HG03442 (cell line): ENCODE results near the gene TTC12.

ENCODE experiments used
- ATAC-seq: cut with Tn5 transposase; IDR thresholded peaks from one replicate; pipeline ENCODE4 v1.9.1; 2021; ENCODE audit warnings: mild to moderate bottlenecking, moderate library complexity; ENCODE audit not compliant: unreplicated experiment

The TTC12 gene

GRCh38 chr11:113398669-113399430 is 84.5 kb downstream of the TTC12 start:
- no peak for ATAC-seq

DNA sequence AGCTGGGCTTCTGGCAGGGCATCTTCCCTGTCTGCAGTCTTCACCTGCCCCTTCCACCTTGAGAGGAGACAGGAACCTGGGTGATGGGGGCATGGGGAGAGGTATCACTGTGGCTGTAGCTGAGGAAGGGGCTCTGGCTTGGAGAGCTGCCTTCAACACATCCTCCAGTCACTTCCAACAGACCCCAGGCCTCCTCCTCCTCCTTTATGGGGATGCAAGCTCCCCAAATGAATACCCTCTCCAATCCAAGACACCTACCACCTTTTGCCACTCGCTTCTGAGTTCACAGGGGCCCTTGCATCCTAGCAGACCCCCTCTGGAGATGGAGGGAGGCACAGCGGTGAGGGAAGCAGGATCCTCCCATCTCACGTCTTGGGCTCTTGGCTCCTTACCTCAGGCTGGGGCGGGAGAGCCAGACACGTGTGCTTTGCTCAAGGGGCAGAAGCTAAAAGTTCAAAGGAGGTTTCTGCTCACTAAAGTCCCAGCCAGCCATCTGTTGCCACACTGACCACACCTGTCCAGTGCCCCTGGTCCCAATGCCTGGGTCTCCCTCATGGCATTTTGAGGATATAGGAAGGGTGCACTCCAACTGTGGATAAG is 86.3 kb downstream of the TTC12 start:
- no peak for ATAC-seq

DNA sequence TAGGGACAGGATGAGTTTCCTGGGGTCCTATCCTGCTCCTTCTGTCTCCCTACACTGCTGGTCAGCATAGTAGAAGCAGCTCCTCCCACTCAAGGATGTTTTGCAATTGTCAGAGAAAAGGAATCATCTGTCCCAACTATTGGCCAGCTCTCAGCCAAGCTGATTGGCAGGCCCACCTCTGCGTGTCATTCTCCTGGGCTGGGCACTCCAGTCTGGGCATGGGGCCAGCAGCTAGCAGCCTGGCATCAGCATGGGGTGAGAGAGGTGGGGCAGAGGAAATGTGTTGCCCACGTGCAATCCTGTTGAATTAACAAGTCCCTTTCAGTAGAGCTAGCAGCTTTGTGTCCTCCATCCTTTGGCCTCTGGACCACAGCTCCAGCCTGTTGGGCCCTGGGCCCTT is 87.3 kb downstream of the TTC12 start:
- ATAC-seq: no peak

DNA sequence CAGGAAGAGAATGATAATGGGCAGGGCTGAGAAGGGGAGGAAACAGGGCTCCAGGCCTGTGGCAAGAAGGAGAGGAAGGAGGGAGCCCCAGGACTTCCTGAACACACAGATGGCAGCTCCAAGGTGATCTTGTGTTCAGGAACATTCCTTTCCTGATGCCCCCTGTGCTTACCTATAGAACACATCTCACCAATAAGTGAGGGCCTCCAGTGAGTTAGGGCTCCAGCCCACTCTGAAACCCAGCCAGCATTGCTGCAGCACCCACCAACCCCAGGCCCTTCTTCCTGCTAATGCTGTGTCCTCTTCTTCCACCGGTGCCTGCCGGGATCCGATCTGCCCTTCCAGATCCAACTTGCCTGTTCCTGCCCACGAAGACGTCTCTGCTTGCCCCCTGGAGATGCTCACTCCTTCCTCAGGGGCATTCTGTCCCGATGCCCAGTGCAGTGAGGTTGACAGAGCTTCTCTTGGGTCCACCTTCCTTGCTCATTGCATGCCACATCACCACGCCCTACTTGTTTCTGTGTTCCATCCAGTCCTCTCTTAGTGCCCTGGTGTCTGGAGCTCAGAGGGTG is 90.6 kb downstream of the TTC12 start:
- ATAC-seq: no peak

- ATAC-seq: no peak
Observed at GRCh38 chr11:113405724-113406478, 91.5 kb downstream of the TTC12 start.

DNA sequence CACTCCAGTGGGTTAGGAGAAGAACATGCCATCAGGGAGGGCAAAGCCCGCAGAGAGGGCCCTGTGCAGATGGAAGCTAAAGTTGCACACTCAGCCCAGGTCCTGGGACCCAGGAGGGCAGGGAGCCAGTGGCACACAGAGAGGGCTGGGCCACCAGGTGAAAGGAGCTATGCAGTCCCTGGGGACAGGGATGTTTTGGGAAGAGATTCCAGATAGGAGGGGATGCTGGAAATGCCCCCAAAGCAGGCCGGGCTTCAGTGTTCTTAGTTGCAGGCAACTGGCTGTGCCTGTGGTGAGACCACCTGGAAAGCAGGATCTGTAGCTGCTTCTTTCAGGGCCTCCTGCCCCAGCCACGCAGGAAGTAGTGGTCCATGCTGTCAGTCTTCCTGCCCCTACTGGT is 92.8 kb downstream of the TTC12 start:
- no peak for ATAC-seq

GRCh38 chr11:113408206-113408605 is 93.8 kb downstream of the TTC12 start:
- no peak for ATAC-seq

DNA sequence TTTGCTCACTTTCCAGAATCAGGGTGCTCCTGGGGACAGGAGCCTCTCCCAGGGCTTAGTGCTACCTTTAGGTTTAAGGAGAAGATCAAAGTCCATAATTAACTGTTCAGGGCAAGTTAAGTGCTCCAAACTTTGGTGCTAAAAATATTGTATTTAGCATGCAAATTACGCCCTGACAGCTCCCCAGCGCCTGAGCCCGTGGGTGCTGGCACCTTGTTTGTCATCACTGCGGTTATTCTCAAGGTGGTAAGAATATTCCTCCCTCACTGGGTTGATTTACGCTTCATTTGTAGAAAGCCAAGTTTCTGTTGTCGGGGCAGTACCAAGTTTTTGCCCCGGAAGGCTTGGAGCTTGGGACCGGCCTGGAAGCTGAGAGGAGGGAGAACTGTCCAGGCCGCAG is 94.5 kb downstream of the TTC12 start:
- ATAC-seq: no peak

- ATAC-seq: no peak
Observed at GRCh38 chr11:113409526-113409925, 95.1 kb downstream of the TTC12 start.

- ATAC-seq: no peak
Observed at GRCh38 chr11:113410414-113411135, 96.2 kb downstream of the TTC12 start.

- ATAC-seq: no peak
Observed at GRCh38 chr11:113411536-113411935, 97.2 kb downstream of the TTC12 start.

- no peak for ATAC-seq
Observed at GRCh38 chr11:113412675-113413074, 98.3 kb downstream of the TTC12 start.

DNA sequence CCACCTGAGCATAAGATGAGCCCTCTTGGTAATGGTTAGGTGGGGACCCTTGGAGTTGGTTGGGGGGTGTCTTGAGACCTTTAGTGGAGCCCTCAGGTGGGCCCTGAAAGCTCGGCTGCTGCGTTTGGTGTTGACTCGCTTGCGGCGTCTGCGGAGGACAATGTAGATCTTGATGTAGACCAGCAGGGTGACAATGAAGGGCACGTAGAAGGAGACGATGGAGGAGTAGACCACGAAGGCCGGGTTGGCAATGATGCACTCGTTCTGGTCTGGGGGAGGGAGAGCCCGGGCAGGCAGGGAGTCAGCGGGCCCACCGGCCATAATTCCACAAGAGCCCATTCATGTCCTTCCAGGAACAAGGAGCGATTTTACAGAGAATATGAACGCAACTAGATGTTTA is 101.0 kb downstream of the TTC12 start:
- ATAC-seq: no peak
